Adrenal gland (tissue), 12 donors: Measurements from ENCODE around the gene TP53RK. TPM values are rescaled to one million over a fixed set of nuclear protein-coding genes. Genes with fewer than 3 reads are reported as not detected.

Experiments
- DNase-seq, 7 donors: peaks; one replicate each; pipeline ENCODE4 v3.0.0-alpha.2; 2019 to 2020
- H3K27ac ChIP-seq, 5 donors: fragments of 200-600 bp; sonication (generic) in 4 of 5; 1 replicate in 3 of 5; 2 replicates in 2 of 5; pipeline versions ENCODE4 v1.5.1 to v1.8.0; 2016 to 2020; ENCODE audit warnings: mild to moderate bottlenecking in 1 of 5
- H3K27me3 ChIP-seq: fragments of 200-600 bp; 2 replicates; pipeline ENCODE4 v1.8.0; 2021
- H3K36me3 ChIP-seq, 2 donors: fragments of 200-600 bp; replicated peaks in 1 of 2; 1 replicate in 1 of 2; 2 replicates in 1 of 2; pipeline versions ENCODE4 v1.5.1 to v1.8.0; 2018 to 2022
- H3K4me1 ChIP-seq, 2 donors: fragments of 200-600 bp; replicated peaks in 1 of 2; 1 replicate in 1 of 2; 2 replicates in 1 of 2; pipeline versions ENCODE4 v1.5.1 to v1.8.0; 2018 to 2021
- H3K4me3 ChIP-seq, 4 donors: fragments of 200-600 bp; sonication (generic) in 3 of 4; one replicate each; pipeline ENCODE4 v1.5.1; 2016 to 2018
- H3K9me3 ChIP-seq, 3 donors: fragments of 200-600 bp; sonication (generic) in 1 of 3; replicated peaks in 1 of 3; 1 replicate in 2 of 3; 2 replicates in 1 of 3; pipeline versions ENCODE4 v1.5.1 to v1.8.0; 2016 to 2021
- CTCF ChIP-seq, 6 experiments: fragments of 450-650 bp in 4 of 6; fragments of 200-600 bp in 2 of 6; sonication (generic) in 1 of 6; IDR thresholded peaks; 1 replicate in 5 of 6; 2 replicates in 1 of 6; pipeline versions ENCODE4 v1.5.1 to v1.8.0; 2016 to 2021; ENCODE audit warnings: antibody characterized with exemption in 6 of 6, mild to moderate bottlenecking in 2 of 6, moderate library complexity in 1 of 6
- POLR2A ChIP-seq, 2 donors: fragments of 450-650 bp; IDR thresholded peaks; one replicate each; pipeline ENCODE4 v1.6.1; 2017; ENCODE audit warnings: antibody characterized with exemption in 2 of 2, mild to moderate bottlenecking in 2 of 2, moderate library complexity in 1 of 2
- WGBS, 4 donors: extraction: QIAGEN DNeasy Blood & Tissue Kit in 2 of 4; methylation state at CpG; one replicate each; pipeline versions ENCODE4 v1.1.5 to v1.1.7; 2013 to 2017; 5-methylcytosine and 5-hydroxymethylcytosine counted together
- intact Hi-C, 2 donors: fragments of 100-400 bp; cut with DNase I; formaldehyde crosslinking; loops; one replicate each; pipeline versions ENCODE4 v1.14.1 to v1.15.0; 2022 to 2023
- polyA plus RNA-seq, 3 donors: library from polyadenylated mRNA; stranded (reverse); fragments of 200-250 nt in 2 of 3; fragments of 350-450 nt in 1 of 3; fragmentation: Illumina TruSeq in 1 of 3; extraction: RNeasy Lipid Tissue Mini Kit (QIAGEN cat#74804) in 1 of 3; gene quantifications; one replicate each; pipeline ENCODE4 v1.2.3, GENCODE V29; 2013 to 2014
- total RNA-seq, 9 donors: library from RNA; depleted of rRNA in 4 of 9; stranded (reverse); fragments of >200 nt in 4 of 9; fragments of 120-200 nt in 1 of 9; fragmentation: NEBNext Ultra II Directional in 1 of 9; extraction: Animal tissue kit (Norgen Biotek cat#: 25700) in 1 of 9; gene quantifications; one replicate each; pipeline versions ENCODE4 v1.1.0 to v1.2.4, GENCODE V29; 2013 to 2023
- donor health status: healthy with polysubstance abuse.
- donor health status: Bipolar disorder and iron deficiency.
- donor health status: DM: yes; HTN: yes; CAD: no.
- donor health status: DM: no; HTN: no; CAD: no.
- donor health status: DM: no; HTN: no; CAD: no.
- donor health status: DM: yes; HTN: yes; CAD: no.

Gene TP53RK
- total and polyA plus RNA-seq, 12 donors, result 8.9 to 35.0 (median 16.9) TPM

GRCh38 chr20:46694484-46694883 lies 5.2 kb upstream of the TP53RK start:
- peak overlapping the region in 1 of 5 donors; percentile 56 for H3K27ac ChIP-seq
- peaks cover 0 to 5% of the 10 kb centered on the region in 2 donors for H3K4me1 ChIP-seq
- DNase-seq, result peak in 1 of 7 donors; percentile 37
- no peak overlapping the region for H3K4me3 ChIP-seq
- no peak for TF ChIP-seq CTCF (IDR thresholded peaks at IDR 0.05)
- no peak for TF ChIP-seq POLR2A (IDR thresholded peaks at IDR 0.05)
- H3K36me3 ChIP-seq, result no peaks in the 10 kb centered on the region
- WGBS, 4 donors, result 35 to 60% (median 40%) methylated on average over 2 of the region's 2 CpGs
- H3K27me3 ChIP-seq, result no peaks in the 10 kb centered on the region
- intact Hi-C loops, result no loop called here
- H3K9me3 ChIP-seq, result no peaks in the 10 kb centered on the region

GRCh38 chr20:46691196-46691595 lies 2.0 kb upstream of the TP53RK start:
- 52 to 88% (median 85%) methylated on average over 4 of the region's 4 CpGs for WGBS, 4 donors
- Histone ChIP-seq H3K27me3 (no peaks in the 10 kb centered on the region), H3K27ac (no peak overlapping the region), H3K9me3 (no peaks in the 10 kb centered on the region), H3K36me3 (peaks cover 0 to 6% of the 10 kb centered on the region in 2 donors), H3K4me3 (no peak overlapping the region), H3K4me1 (peaks cover 7 to 29% of the 10 kb centered on the region in 2 donors)
- no peak for DNase-seq
- TF ChIP-seq POLR2A (IDR thresholded peaks at IDR 0.05) (no peak), CTCF (IDR thresholded peaks at IDR 0.05) (no peak)
- intact Hi-C loops, result no loop called here

- 50 to 57% (median 51%) methylated on average over 13 of the region's 13 CpGs for WGBS, 4 donors
- peaks cover 7 to 30% of the 10 kb centered on the region in 2 donors for H3K4me1 ChIP-seq
Measured at GRCh38 chr20:46690219-46691106, 1.2 kb upstream of the TP53RK start.

More at GRCh38 chr20:46690219-46691106, 1.2 kb upstream of the TP53RK start:
- intact Hi-C loops, result no loop called here
- no peaks in the 10 kb centered on the region for H3K9me3 ChIP-seq
- TF ChIP-seq CTCF (IDR thresholded peaks at IDR 0.05) (no peak), POLR2A (IDR thresholded peaks at IDR 0.05) (no peak)
- peaks cover 0 to 6% of the 10 kb centered on the region in 2 donors for H3K36me3 ChIP-seq
- DNase-seq, result no peak
- no peaks in the 10 kb centered on the region for H3K27me3 ChIP-seq
- H3K4me3 ChIP-seq, result peak overlapping the region in 2 of 4 donors; percentile 67 to 69
- peak overlapping the region in 3 of 5 donors; percentile 91 to 95 (median 94) for H3K27ac ChIP-seq
